ENCODE measurements around the gene UVRAG.

The UVRAG gene

GRCh38 chr11:76159983-76160661 lies 345.1 kb downstream of the UVRAG start:
- DNase-seq (ENCODE audit: low read depth), result no peak
- TF ChIP-seq, protein P1, sequence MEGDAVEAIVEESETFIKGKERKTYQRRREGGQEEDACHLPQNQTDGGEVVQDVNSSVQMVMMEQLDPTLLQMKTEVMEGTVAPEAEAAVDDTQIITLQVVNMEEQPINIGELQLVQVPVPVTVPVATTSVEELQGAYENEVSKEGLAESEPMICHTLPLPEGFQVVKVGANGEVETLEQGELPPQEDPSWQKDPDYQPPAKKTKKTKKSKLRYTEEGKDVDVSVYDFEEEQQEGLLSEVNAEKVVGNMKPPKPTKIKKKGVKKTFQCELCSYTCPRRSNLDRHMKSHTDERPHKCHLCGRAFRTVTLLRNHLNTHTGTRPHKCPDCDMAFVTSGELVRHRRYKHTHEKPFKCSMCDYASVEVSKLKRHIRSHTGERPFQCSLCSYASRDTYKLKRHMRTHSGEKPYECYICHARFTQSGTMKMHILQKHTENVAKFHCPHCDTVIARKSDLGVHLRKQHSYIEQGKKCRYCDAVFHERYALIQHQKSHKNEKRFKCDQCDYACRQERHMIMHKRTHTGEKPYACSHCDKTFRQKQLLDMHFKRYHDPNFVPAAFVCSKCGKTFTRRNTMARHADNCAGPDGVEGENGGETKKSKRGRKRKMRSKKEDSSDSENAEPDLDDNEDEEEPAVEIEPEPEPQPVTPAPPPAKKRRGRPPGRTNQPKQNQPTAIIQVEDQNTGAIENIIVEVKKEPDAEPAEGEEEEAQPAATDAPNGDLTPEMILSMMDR (IDR thresholded peaks at IDR 0.05; ENCODE audit: control insufficient read depth, extremely low read depth, insufficient read depth), result no peak
- H3K4me3 ChIP-seq (ENCODE audit: low read depth, low read length), result no peak overlapping the region

- TF ChIP-seq, protein P1 (IDR thresholded peaks at IDR 0.05; ENCODE audit: control insufficient read depth, extremely low read depth, insufficient read depth), result no peak
- H3K4me3 ChIP-seq (ENCODE audit: low read depth, low read length), result no peak overlapping the region
- no peak for DNase-seq (ENCODE audit: low read depth)
Observed at GRCh38 chr11:76160856-76161255, 345.8 kb downstream of the UVRAG start.

GRCh38 chr11:76161261-76161961 lies 346.4 kb downstream of the UVRAG start:
- DNase-seq (ENCODE audit: low read depth), result no peak
- TF ChIP-seq, protein P1 (IDR thresholded peaks at IDR 0.05; ENCODE audit: control insufficient read depth, extremely low read depth, insufficient read depth), result no peak
- no peak overlapping the region for H3K4me3 ChIP-seq (ENCODE audit: low read depth, low read length)

GRCh38 chr11:76162336-76163288 lies 347.6 kb downstream of the UVRAG start:
- no peak overlapping the region for H3K4me3 ChIP-seq (ENCODE audit: low read depth, low read length)
- TF ChIP-seq, protein P1 (IDR thresholded peaks at IDR 0.05; ENCODE audit: control insufficient read depth, extremely low read depth, insufficient read depth), result no peak
- no peak for DNase-seq (ENCODE audit: low read depth)

- TF ChIP-seq, protein P1 (IDR thresholded peaks at IDR 0.05; ENCODE audit: control insufficient read depth, extremely low read depth, insufficient read depth), result no peak
- no peak for DNase-seq (ENCODE audit: low read depth)
- no peak overlapping the region for H3K4me3 ChIP-seq (ENCODE audit: low read depth, low read length)
Observed at GRCh38 chr11:76163289-76163880, 348.4 kb downstream of the UVRAG start.

DNA sequence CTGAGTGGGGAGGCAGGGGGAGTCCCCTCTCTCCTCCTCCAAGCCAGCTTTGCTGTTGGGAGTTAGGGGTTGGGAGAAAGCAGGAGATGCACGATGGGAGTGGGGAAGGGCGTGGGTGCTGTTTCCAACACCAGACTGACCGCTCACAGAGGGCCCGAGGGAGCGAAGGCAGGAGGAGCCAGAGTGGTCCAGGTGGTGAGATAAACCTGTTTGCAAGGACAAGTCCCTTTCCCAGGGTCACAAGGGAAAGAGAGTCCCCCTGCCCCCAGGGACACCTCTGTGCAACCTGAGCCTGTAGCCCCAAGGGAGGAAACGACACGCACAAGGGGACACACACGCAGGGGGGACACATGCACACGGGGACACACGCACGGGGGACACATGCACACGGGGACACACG lies 349.1 kb downstream of the UVRAG start:
- TF ChIP-seq, protein P1 (IDR thresholded peaks at IDR 0.05; ENCODE audit: control insufficient read depth, extremely low read depth, insufficient read depth), result no peak
- no peak overlapping the region for H3K4me3 ChIP-seq (ENCODE audit: low read depth, low read length)
- no peak for DNase-seq (ENCODE audit: low read depth)

Data from LNCaP clone FGC (cell line).